Transverse colon (tissue), 3 donors: ENCODE measurements around the gene OR1S2.

Experiments
- EP300 ChIP-seq: sonication (generic); formaldehyde crosslinking; IDR thresholded peaks from one replicate; pipeline ENCODE4 v1.6.1; 2017; ENCODE audit warnings: antibody characterized with exemption, low read depth
- POLR2A ChIP-seq: fragments of 450-650 bp; IDR thresholded peaks from one replicate; pipeline ENCODE4 v1.6.1; 2016; ENCODE audit warnings: antibody characterized with exemption, mild to moderate bottlenecking, moderate library complexity
- TF ChIP-seq, protein P1 (sequence below), 5 experiments: fragments of 200-600 bp in 3 of 5; fragments of 450-650 bp in 2 of 5; sonication (generic) in 3 of 5; IDR thresholded peaks; 1 replicate in 2 of 5; 2 replicates in 3 of 5; pipeline ENCODE4 v1.5.1; 2016 to 2017; ENCODE audit warnings: antibody characterized with exemption in 5 of 5, inconsistent platforms in 3 of 5, mild to moderate bottlenecking in 2 of 5, moderate library complexity in 1 of 5

GRCh38 chr11:58177409-58178054 is 26.4 kb downstream of the OR1S2 start:
- TF ChIP-seq POLR2A (no peak), EP300 (no peak)
- TF ChIP-seq, protein P1, sequence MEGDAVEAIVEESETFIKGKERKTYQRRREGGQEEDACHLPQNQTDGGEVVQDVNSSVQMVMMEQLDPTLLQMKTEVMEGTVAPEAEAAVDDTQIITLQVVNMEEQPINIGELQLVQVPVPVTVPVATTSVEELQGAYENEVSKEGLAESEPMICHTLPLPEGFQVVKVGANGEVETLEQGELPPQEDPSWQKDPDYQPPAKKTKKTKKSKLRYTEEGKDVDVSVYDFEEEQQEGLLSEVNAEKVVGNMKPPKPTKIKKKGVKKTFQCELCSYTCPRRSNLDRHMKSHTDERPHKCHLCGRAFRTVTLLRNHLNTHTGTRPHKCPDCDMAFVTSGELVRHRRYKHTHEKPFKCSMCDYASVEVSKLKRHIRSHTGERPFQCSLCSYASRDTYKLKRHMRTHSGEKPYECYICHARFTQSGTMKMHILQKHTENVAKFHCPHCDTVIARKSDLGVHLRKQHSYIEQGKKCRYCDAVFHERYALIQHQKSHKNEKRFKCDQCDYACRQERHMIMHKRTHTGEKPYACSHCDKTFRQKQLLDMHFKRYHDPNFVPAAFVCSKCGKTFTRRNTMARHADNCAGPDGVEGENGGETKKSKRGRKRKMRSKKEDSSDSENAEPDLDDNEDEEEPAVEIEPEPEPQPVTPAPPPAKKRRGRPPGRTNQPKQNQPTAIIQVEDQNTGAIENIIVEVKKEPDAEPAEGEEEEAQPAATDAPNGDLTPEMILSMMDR (IDR thresholded peaks at IDR 0.05): no peak
